ENCODE data around the gene TM4SF4. TPM values are rescaled to one million over a fixed set of nuclear protein-coding genes. Genes with fewer than 3 reads are reported as not detected.

The TM4SF4 gene
- total RNA-seq, 2 experiments from 2014 or later = not detected

DNA sequence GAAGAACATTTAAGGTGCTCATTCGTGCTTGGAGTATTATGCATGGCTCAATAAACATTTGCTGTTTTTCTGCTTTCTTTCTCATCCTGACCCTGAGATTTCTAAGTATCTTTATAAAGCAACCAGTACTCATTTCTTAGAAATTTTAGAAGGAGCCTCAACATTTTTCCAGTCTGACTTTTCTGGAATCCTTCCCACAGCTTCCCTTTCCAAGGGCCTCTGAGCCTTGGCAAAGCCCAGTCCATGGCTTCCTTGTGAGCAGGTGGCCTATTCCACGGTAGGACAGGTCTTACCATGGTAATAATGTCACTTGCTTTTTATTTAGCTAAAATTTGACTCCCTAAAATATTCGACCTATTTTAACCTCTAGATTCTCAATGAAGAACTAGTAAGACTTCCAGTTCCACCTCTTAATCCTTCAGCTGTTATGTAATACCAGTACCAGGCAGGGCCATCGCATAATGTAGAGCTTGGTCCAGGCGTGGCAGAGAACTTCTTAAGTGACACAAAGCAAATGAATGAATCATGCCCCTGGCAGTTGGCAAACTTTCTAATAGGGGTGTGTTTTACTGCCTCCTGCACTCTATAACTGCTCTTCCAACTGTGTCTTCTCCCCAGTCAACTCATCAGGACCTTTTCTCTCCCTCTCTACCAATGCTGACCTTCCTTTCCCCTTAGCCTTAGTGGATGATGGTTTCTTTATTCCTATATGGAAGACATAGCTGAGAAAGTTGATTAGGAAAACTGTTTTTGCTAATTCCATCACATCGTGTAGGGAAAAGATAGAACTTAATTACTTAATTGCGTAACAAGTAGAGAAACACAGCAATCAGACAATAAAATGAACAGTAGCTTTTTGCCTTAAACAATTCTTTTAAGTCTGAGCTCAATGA lies 894 bp upstream of the TM4SF4 start:
- Mint-ChIP-seq H3K9me3 (ENCODE audit: insufficient read depth) (no peaks in the 10 kb centered on the region), H3K36me3 (ENCODE audit: low read depth) (no peaks in the 10 kb centered on the region), H3K4me3 (no peak overlapping the region), H3K4me1 (ENCODE audit: low read depth) (peaks cover 8% of the 10 kb centered on the region), H3K27me3 (ENCODE audit: low read depth) (peaks cover 12% of the 10 kb centered on the region), H3K27ac (no peak overlapping the region)
- CTCF ChIA-PET = interaction anchor here (1.2 kb wide), 1 partner anchor 39 kb away, joined by 4 read pairs; no protein-coding TSS in a partner anchor
- POLR2A ChIA-PET = no interaction called here
- ATAC-seq (no peak), DNase-seq (no peak)

DNA sequence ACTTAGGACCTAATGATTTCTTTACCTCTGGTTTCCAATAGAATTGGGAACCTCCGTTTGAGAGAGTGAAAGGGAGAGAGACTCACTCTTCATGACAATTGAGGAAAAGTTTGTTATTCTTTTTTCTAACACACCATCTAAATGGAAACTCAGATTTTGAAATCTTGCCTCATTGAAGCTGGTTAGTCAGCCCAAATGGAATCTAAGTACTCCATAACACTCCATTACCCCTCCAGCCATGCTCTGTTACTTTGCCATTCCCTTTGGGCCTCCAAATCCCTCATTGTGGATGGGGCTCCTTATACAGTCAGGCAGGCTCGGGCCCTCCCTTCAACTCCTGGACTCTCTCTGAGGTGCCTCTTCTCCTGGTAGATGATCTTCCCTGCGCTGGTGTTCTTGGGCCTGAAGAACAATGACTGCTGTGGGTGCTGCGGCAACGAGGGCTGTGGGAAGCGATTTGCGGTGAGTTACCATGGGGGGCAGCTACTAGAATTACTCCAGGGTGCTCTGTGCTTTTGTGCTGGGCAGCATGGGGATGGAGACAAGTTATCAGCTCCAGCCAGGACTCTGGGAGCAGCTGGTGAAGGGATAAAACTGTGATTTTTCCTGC lies 1.1 kb downstream of the TM4SF4 start:
- peaks cover 12% of the 10 kb centered on the region for H3K27me3 Mint-ChIP-seq (ENCODE audit: low read depth)
- ChIA-PET POLR2A (no interaction called here), CTCF (no interaction called here)

DNA sequence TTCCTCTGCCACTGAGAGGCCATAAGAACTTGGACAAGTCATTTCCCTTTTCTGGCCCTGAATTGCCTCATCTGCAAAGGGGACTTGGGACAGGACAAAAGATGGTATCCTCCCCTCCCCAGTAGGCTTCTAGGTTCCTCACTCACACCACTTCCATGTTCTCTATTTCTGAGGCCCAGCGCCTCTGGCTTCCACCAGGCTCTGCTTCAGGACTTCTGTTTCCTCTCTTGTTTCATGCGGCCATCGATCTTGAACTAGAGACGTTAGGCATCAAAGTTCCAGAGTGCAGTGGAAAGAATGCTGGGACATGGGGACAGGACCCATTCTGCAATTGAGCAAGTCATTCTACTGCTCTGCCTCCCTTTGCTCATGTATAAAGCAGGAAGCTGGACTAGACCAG lies 1.7 kb downstream of the TM4SF4 start:
- peaks cover 12% of the 10 kb centered on the region for H3K27me3 Mint-ChIP-seq (ENCODE audit: low read depth)
- ChIA-PET CTCF (no interaction called here), POLR2A (no interaction called here)
- DNase-seq (no peak), ATAC-seq (no peak)
- H3K27ac Mint-ChIP-seq = no peak overlapping the region
- peaks cover 8% of the 10 kb centered on the region for H3K4me1 Mint-ChIP-seq (ENCODE audit: low read depth)
- no peak overlapping the region for H3K4me3 Mint-ChIP-seq
- H3K36me3 Mint-ChIP-seq (ENCODE audit: low read depth) = no peaks in the 10 kb centered on the region
- no peaks in the 10 kb centered on the region for H3K9me3 Mint-ChIP-seq (ENCODE audit: insufficient read depth)

More for the DNA sequence above, 1.1 kb downstream of the TM4SF4 start:
- Mint-ChIP-seq H3K36me3 (ENCODE audit: low read depth) (no peaks in the 10 kb centered on the region), H3K4me3 (no peak overlapping the region), H3K4me1 (ENCODE audit: low read depth) (peaks cover 8% of the 10 kb centered on the region), H3K9me3 (ENCODE audit: insufficient read depth) (no peaks in the 10 kb centered on the region), H3K27ac (no peak overlapping the region)
- DNase-seq = no peak
- ATAC-seq = no peak

DNA sequence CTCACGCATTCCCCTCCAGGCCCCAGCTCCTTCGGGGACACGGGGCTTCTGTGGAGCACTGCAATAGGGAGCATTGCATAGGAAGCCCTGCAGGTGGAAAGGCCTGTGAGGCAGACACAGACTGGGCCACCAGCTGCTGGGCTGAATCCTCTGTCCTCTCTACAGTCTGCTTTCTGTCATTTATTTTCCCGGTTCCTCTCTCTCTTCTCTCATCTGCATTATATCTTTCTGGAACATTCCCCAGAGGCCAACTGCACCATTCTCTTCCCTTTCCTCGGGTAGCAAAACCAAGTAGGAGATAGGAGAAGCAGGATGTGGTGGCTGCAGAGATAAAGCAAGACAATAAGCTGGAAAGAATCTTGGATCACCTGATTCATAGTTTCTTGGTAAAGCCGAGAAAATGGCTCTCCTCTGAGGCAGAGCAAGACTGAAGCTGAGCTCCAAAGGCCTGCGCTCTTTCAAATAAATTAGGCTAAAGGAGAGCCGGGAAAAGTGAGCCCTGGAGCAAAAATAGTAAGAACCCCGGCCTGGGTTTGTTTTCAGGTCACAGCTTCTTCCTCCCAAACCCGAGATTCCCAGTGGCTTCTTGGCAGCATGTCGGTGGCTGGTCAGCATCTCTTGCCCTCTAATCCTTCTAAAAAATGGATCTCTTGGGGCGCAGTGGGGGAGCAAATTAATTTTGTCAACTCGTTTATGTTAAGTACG lies 5.3 kb downstream of the TM4SF4 start:
- Mint-ChIP-seq H3K27ac (no peak overlapping the region), H3K36me3 (ENCODE audit: low read depth) (no peaks in the 10 kb centered on the region), H3K4me3 (no peak overlapping the region), H3K9me3 (ENCODE audit: insufficient read depth) (no peaks in the 10 kb centered on the region), H3K27me3 (ENCODE audit: low read depth) (peaks cover 4% of the 10 kb centered on the region), H3K4me1 (ENCODE audit: low read depth) (no peaks in the 10 kb centered on the region)
- no peak for DNase-seq
- POLR2A ChIA-PET = interaction anchor here (0.6 kb wide), 1 partner anchor 529 kb away, joined by 3 read pairs; no protein-coding TSS in a partner anchor
- CTCF ChIA-PET = interaction anchor here (0.6 to 1.4 kb wide), 4 partner anchors 10 to 360 kb away, joined by 3 to 5 read pairs (median 4); no protein-coding TSS in a partner anchor
- ATAC-seq = no peak

DNA sequence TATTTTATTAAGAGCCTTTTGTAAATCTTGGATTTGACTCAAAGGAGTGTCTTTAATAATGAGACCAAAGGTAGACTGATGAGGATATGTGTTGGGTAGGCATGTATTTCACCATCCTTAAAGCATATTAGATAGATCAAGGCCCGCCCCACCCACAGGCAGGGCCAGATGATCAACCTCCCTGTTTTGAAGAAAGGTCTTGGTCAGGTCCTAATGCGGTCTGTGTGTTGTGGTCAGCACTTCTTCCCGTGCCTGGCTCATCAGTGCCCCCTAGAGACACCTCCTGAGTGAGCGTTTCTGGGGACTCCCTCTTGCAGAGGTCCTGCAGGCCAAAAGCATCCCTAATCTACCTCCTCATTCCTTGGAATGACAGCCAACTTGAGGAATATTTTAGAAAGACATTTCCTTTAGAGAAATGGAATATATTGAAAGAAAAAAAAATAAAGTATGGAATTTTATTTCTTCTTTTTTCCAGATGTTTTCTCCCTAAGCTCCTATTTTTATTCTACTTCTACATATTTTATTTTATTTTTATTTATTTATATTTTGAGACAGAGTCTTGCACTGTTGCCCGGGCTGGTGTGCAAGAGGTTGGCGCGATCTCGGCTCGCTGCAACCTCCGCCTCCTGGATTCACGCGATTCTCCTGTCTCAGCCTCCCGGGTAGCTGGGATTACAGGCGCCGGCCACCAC lies 6.0 kb downstream of the TM4SF4 start:
- H3K27ac Mint-ChIP-seq = no peak overlapping the region
- ChIA-PET CTCF (interaction anchor here (1.0 to 1.4 kb wide), 3 partner anchors 11 to 360 kb away, joined by 3 to 5 read pairs (median 4); no protein-coding TSS in a partner anchor), POLR2A (no interaction called here)
- DNase-seq (peak; percentile 57), ATAC-seq (peak; percentile 55)
- H3K4me3 Mint-ChIP-seq = no peak overlapping the region
- H3K36me3 Mint-ChIP-seq (ENCODE audit: low read depth) = no peaks in the 10 kb centered on the region
- no peaks in the 10 kb centered on the region for H3K4me1 Mint-ChIP-seq (ENCODE audit: low read depth)
- H3K27me3 Mint-ChIP-seq (ENCODE audit: low read depth) = peaks cover 4% of the 10 kb centered on the region
- no peaks in the 10 kb centered on the region for H3K9me3 Mint-ChIP-seq (ENCODE audit: insufficient read depth)

DNA sequence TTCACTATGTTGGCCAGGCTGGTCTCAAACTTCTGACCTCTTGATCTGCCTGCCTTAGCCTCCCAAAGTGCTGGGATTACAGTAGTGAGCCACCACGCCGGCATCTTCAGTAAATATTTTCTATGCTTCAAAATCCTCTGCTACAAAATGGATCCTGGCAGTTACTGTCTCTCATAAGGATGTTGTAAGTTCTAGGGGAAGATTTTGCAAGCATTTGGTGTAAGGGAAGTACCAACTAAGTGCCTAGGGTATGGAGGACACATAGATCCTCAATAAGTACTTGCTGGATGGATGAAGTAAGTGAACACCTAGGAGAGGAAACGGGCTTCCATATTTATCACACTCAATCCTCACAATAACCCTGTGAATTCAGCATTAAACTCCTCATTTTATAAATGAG lies 6.6 kb downstream of the TM4SF4 start:
- DNase-seq (no peak), ATAC-seq (no peak)
- Mint-ChIP-seq H3K27me3 (ENCODE audit: low read depth) (peaks cover 4% of the 10 kb centered on the region), H3K4me1 (ENCODE audit: low read depth) (no peaks in the 10 kb centered on the region), H3K4me3 (no peak overlapping the region), H3K27ac (no peak overlapping the region), H3K36me3 (ENCODE audit: low read depth) (no peaks in the 10 kb centered on the region), H3K9me3 (ENCODE audit: insufficient read depth) (no peaks in the 10 kb centered on the region)
- ChIA-PET CTCF (interaction anchor here (1.3 kb wide), 1 partner anchor 11 kb away, joined by 3 read pairs; no protein-coding TSS in a partner anchor), POLR2A (no interaction called here)

DNA sequence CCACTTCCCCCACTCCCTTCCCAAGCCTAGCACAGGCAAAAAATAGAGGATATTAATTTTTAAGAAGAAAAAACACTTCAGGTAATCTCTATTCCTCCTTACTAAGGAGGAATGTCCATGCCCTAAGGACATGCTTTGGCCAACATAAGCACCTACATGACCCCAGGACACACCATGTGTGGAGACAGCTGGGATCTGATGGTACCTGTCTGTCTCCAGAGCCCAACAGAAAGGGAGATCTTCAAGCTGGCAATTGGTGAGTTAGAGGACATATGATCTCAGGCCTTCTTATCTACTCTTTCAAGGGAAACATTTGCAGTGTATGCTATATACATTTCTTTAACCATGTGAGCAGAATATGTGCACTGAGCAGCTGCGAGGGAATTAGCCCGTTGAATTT lies 7.0 kb downstream of the TM4SF4 start:
- DNase-seq = no peak
- POLR2A ChIA-PET = no interaction called here
- no peak overlapping the region for H3K4me3 Mint-ChIP-seq
- CTCF ChIA-PET = no interaction called here
- peaks cover 4% of the 10 kb centered on the region for H3K27me3 Mint-ChIP-seq (ENCODE audit: low read depth)
- H3K36me3 Mint-ChIP-seq (ENCODE audit: low read depth) = no peaks in the 10 kb centered on the region
- no peaks in the 10 kb centered on the region for H3K4me1 Mint-ChIP-seq (ENCODE audit: low read depth)
- ATAC-seq = no peak
- no peaks in the 10 kb centered on the region for H3K9me3 Mint-ChIP-seq (ENCODE audit: insufficient read depth)
- H3K27ac Mint-ChIP-seq = no peak overlapping the region

DNA sequence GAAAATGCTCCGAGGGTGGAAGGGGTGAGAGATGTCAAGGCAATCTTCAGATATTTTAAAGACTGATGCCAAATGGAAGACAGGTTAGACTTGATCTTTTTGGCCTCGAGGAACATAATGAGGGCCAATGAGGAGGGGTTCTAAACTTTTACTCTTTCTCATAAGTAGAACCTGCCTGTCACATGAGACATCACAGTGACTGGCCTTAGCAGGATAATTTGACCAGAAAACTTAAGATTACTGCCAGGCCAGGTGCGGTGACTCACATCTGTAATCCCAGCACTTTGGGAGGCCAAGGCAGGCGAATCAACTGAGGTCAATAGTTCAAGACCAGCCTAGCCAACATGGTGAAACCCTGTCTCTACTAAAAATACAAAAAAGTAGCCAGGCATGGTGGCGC lies 12.2 kb downstream of the TM4SF4 start:
- ATAC-seq (no peak), DNase-seq (no peak)
- H3K9me3 Mint-ChIP-seq (ENCODE audit: insufficient read depth) = no peaks in the 10 kb centered on the region
- CTCF ChIA-PET = interaction anchor here (1.2 kb wide), 1 partner anchor 285 kb away, joined by 3 read pairs; no protein-coding TSS in a partner anchor
- H3K27me3 Mint-ChIP-seq (ENCODE audit: low read depth) = peaks cover 7% of the 10 kb centered on the region
- no peaks in the 10 kb centered on the region for H3K36me3 Mint-ChIP-seq (ENCODE audit: low read depth)
- no peaks in the 10 kb centered on the region for H3K4me1 Mint-ChIP-seq (ENCODE audit: low read depth)
- H3K4me3 Mint-ChIP-seq = no peak overlapping the region
- POLR2A ChIA-PET = no interaction called here
- H3K27ac Mint-ChIP-seq = no peak overlapping the region

DNA sequence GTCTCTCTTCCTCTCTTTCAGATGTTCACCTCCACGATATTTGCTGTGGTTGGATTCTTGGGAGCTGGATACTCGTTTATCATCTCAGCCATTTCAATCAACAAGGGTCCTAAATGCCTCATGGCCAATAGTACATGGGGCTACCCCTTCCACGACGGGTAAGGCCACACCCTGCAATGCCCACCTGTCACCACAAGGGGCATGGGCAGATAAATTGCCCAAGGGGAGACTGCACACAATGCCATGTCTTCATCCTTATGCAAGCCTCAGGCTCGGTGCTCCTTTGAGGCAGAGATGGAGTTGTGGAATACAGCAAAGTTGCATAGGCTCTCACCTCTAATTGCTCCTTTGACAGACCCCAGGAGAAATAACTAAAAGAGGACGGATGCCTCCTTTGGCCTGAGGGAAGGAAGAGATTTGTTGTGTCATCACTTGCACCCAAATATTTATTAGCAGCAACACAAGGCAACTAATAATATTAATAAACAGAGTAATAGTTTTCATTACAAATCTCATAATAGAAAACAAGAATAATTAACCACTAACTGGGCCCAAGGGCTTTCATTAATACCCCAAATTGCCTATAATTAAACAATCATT lies 13.2 kb downstream of the TM4SF4 start:
- no peak overlapping the region for H3K4me3 Mint-ChIP-seq
- no peaks in the 10 kb centered on the region for H3K36me3 Mint-ChIP-seq (ENCODE audit: low read depth)
- POLR2A ChIA-PET = no interaction called here
- CTCF ChIA-PET = interaction anchor here (1.2 kb wide), 1 partner anchor 25 kb away, joined by 3 read pairs; no protein-coding TSS in a partner anchor
- DNase-seq = peak; percentile 43
- no peak overlapping the region for H3K27ac Mint-ChIP-seq
- H3K4me1 Mint-ChIP-seq (ENCODE audit: low read depth) = no peaks in the 10 kb centered on the region
- peaks cover 8% of the 10 kb centered on the region for H3K27me3 Mint-ChIP-seq (ENCODE audit: low read depth)
- H3K9me3 Mint-ChIP-seq (ENCODE audit: insufficient read depth) = no peaks in the 10 kb centered on the region
- ATAC-seq = no peak

DNA sequence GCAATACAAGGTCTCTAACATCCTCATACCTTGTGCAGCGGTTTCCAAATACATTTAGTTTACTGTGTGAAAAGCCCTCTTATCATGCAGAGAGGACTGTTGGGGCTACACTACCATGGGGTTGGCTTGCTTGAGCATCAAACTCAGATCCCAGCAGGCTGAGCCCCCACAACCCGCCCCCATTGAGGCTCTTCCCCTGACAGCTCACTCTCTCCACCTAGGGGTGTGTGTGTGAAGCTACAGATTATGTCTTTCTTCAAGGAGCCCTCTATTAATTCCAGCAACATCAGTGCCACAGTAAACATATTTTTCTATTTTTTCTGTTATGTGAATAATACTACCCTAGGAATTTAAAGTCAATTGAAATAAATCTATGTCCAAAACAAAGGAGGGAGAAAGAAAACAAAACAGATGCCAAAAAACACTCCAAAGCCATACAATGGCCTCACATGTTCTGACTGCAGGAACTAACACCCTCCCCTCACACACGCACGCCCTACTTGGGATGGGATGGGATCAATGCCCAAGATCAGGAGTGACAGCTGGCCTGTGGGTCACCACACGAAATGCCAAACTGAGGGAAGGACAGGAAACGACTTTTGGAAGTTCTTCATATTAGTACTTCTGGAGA lies 14.7 kb downstream of the TM4SF4 start:
- no peak overlapping the region for H3K27ac Mint-ChIP-seq
- ATAC-seq = no peak
- H3K36me3 Mint-ChIP-seq (ENCODE audit: low read depth) = no peaks in the 10 kb centered on the region
- ChIA-PET CTCF (interaction anchor here (1.0 to 1.3 kb wide), 4 partner anchors 9 to 24 kb away, joined by 3 to 4 read pairs (median 3); no protein-coding TSS in a partner anchor), POLR2A (no interaction called here)
- H3K4me1 Mint-ChIP-seq (ENCODE audit: low read depth) = no peaks in the 10 kb centered on the region
- H3K4me3 Mint-ChIP-seq = no peak overlapping the region
- no peaks in the 10 kb centered on the region for H3K9me3 Mint-ChIP-seq (ENCODE audit: insufficient read depth)
- peaks cover 4% of the 10 kb centered on the region for H3K27me3 Mint-ChIP-seq (ENCODE audit: low read depth)
- no peak for DNase-seq

Measured in activated CD8-positive, alpha-beta T cell treated with anti-CD3 and anti-CD28 coated beads, Interleukin-2, amount 10 ng/mL, durations not matched to agents 7 days and 5 days (primary cell).